Tongue (tissue), 2 donors: ENCODE results near the gene ATXN2. TPM values are rescaled to one million over a fixed set of nuclear protein-coding genes. Genes with fewer than 3 reads are reported as not detected.
A peak's percentile ranks its signal among the peaks of the same experiment; 100 is the strongest.

Experiments
- DNase-seq: peaks from one replicate; pipeline ENCODE4 v3.0.0-alpha.2; 2015
- total RNA-seq: library from RNA; depleted of rRNA; stranded (reverse); fragments of >200 nt; gene quantifications from one replicate; pipeline ENCODE4 v1.2.3, GENCODE V29; 2014

ATXN2 gene
- total RNA-seq, 1 donor from 2014 or later, result 51.4 TPM

DNA sequence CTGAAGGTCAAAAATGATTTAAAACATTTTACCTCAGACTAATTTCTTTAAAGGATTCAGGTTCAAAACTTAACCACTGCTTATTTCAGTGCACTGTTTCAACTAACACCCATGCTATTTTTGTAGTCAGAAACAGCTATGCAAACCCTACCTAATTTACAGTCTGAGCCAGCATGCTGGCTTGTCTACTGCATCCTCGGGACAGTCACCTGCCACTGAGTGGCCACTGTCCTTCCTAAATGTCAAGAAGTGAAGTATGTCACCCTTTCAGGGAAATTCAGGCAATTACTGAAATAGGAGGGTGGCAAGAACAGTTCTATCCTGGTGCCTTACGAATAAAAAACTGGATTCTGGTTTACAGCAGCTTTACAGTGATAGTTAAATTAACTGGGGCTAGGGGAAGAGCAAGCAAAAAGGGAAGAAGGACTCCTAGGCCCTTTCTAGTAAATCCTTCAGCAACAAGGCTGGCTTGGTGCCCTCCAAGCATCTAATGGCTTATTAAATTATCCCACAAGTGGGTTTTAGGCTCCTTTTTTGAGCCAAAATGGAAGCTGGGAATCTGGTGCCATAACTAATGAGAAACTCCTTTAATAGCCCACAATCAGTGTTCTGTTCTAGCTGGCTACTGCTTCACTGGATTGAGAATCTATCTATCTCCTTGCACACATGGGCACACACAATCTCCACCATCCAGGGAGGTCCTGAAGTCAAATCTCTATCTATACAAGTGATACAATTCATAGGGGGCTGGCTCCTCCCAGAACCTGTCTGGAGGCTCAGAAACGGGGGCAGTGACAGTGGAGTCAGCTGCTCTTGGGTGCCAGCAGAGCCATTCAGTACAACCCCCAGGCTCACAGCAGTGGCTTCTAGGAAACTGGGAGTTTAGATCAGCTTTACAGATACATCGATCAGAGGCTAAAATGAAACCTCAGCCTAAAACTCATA lies 150.0 kb downstream of the ATXN2 start:
- no peak for DNase-seq

DNA sequence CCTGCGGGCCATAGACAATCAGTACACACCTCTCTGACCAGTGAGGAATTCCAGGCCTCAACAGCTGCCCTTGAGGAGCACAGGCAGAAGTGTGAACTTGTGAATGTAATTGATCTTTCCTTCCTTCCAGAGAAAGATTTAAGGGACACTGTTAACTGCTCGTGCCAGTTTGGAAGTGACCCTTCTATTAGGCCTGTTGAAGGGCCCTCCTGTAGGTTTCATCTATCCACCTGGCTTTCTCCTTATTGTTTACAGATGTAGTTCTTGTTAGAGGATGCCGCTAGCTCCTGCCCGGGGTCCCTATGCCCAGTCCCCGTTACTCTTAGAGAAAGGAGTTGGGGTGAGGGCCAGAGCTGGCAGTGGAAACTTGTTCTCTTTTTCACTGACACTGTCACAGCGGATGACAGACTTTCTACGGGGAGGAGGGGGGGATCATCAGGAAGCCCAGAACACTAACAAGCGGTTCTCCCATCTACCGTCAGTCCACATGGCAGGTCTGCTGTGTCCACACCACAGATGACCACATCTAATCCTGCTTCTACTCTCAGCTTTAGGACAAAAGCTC lies 150.8 kb downstream of the ATXN2 start:
- DNase-seq, result no peak

DNA sequence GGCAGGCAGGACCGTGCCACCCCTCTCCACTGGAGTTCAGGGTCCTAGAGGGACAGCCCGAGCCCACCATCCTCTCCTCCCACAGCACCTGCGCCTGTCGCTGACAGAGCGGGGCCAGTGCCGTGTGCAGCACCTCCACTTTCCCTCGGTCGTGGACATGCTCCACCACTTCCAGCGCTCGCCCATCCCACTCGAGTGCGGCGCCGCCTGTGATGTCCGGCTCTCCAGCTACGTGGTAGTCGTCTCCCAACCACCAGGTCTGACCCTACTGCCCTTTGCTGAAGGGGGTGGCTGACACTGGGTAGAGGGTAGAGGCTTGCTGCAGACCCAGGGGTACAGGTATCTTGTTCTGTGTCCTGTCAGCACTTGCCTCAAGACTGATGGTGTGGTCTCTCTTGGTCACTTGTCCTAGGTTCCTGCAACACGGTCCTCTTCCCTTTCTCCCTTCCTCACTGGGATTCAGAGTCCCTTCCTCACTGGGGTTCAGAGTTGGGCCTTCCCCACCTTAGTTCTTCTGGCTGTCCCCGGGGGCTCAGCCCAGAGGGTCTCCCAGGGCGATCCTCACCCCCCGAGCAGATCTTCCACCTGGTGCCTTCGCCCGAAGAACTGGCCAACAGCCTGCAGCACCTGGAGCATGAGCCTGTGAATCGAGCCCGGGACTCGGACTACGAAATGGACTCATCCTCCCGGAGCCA lies 151.4 kb downstream of the ATXN2 start:
- DNase-seq, result no peak

DNA sequence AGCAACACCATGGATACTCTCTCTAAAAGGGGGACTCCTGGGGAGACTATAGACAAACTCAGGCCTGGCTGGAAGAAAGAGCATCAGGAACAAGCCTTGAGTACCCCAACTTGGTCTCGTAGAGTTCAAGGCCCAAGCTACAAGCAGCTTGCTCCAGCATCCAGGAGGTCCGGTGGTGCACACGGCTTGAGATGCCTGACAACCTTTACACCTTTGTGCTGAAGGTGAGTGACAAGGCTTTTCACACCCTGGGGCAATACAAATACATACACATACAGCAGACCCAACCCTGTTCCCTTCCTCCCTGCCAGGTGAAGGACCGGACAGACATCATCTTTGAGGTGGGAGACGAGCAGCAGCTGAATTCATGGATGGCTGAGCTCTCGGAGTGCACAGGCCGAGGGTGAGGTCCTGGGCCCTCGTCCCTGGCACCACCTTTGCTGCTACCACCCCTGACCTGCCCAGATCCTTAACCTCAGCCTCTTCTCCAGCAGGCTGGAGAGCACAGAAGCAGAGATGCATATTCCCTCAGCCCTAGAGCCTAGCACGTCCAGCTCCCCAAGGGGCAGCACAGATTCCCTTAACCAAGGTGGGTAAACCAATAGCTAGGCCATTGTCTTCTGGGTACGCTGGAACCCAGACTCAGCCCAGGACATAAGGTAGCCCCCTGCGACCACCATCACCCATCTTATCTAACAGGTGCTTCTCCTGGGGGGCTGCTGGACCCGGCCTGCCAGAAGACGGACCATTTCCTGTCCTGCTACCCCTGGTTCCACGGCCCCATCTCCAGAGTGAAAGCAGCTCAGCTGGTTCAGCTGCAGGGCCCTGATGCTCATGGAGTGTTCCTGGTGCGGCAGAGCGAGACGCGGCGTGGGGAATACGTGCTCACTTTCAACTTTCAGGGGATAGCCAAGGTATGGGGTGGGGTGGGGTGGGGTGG lies 152.2 kb downstream of the ATXN2 start:
- DNase-seq, result no peak

DNA sequence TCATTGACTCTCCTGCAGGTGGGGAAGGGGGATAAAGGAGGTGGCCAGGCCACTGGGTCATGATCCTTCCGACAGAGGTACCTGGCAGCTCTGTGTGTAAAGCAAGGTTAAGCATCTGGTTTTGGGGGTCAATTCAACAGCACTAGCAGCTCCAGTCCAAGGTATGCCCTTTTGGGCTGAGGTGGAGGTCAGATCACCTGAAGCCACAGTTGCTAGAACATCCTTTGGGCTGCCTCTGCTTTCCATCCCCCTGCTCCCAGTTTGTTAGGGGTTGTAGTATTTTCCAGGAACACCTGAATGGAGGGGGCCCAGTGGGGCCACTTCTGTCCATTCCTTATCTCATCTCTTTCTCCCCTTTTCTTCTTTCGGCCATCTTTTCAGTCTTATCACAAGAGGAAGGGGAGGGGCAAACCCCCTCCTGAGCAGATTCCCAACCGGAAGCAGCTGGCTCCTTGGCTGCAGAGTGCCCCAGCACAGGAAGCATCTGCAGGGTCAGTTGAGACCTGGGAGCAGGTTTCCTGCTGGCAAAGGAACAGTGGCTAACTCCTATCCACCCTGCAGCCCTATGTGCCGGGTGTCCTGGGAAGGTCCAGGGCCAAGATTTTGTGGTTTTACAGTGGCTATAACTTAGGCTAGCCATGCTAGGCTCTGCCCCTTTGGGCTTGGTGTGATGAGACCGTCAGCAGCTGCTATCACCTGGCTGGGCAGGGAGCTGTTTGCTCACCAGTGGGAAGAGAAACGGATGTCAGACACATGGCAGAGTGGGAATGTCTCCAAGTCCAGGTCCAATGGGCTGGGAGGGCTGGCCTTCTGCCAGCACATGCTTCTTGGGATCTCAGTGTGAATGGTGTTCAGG lies 153.2 kb downstream of the ATXN2 start:
- DNase-seq, result peak; percentile 44

DNA sequence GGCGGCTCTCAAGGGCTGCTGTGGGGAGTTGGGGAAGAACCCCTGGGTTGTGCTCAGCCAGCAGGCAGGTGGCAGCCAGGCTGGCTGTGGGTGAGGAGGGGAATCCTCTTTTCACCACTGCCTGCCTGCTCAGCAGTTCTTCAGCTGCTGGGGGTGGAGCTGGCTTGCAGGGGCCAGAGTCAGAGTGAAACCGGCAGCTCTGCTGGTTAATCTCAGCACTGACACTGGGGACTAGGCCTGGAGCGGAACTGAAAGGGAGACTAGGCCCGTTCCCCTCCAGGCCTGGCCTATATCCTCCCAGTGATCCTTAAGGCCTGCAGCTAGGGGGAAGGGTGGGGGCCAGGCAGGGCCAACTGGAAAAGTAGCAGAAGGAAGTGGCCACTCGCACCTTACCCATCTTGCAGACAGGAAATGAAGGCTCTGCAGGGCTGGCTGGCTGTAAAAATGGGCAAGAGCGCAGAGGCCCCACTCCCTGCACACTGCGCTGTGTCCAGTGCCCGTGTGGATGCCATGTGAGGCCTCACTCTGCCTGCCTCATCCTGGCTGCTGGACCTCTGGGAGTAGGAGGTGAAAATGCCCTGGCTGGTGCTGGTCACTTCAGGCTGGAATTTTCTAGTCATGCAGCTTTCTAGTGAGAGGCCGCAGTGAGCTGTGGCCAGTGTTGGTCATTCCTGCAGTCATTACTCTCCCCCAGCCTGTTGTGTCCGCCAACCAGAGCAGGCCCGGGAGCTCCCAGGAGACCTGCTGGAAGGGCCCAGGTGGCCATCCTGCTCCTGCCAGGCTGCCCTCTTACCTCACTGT lies 154.0 kb downstream of the ATXN2 start:
- peak; percentile 76 for DNase-seq

DNA sequence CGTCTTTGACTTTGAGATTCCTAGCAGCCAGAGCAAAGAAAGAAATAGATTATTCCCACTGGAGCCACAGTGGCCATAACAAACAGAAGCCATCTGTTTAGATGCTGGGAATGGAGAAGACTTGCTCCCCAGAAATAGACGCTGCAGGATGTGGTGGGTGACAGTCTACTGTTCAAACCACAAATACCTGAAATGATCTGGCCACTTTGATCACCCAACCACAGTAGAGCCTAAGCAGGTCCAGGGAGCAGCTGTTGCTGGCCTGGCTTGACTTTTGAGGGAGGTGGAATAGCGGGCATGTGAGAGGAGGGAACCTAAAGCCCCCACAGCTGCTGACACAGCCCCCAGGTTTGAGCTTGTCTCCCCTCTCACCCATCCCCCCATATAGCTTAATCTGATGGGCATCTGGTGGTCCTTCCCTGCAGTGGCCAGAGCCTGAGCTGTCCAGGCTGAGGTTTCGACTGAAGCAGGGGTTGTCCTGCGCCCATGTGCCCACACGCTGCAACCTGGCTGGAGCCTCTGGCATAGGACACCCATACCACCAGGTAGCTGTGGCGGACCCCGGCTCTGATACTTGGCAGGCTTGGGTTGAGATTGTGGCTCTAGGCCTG lies 154.7 kb downstream of the ATXN2 start:
- no peak for DNase-seq

DNA sequence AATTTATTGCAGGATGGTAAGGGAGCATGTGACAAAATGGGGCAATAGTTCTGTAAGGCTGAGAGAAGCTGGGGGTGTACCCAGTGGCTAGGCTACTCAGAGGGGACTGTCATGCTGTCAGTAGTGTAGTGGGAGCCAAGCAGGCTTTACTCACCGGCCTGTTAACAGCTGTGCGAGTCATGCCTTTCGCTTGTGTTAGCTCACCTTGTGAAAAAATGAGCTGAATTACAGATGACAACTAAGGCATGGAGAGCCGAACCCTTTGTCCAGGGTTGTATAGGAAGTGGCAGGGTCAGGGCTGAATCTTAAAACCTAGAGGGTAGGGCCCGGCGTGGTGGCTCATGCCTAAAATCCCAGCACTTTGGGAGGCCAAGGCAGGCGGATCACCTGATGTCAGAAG lies 155.5 kb downstream of the ATXN2 start:
- DNase-seq, result no peak

DNA sequence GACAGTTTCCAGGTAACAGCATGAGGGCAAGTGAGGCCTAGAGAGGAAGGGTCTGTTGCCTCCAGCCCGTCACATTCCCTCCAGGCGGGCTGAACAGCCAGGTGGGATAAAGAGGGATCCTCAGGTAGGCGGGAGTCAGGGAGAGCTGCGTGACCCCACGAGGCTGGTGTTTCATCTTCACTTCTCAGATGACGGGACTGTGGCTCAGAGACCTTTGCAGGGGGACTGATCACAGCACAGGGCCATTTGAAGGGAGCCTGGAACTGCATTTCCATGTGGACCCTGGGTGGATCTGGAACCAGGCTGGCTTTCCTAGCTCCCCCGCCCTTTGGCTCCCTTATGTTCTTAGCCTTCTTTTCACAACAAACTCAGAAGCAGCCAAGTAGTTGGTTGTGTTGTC lies 156.0 kb downstream of the ATXN2 start:
- DNase-seq, result no peak

DNA sequence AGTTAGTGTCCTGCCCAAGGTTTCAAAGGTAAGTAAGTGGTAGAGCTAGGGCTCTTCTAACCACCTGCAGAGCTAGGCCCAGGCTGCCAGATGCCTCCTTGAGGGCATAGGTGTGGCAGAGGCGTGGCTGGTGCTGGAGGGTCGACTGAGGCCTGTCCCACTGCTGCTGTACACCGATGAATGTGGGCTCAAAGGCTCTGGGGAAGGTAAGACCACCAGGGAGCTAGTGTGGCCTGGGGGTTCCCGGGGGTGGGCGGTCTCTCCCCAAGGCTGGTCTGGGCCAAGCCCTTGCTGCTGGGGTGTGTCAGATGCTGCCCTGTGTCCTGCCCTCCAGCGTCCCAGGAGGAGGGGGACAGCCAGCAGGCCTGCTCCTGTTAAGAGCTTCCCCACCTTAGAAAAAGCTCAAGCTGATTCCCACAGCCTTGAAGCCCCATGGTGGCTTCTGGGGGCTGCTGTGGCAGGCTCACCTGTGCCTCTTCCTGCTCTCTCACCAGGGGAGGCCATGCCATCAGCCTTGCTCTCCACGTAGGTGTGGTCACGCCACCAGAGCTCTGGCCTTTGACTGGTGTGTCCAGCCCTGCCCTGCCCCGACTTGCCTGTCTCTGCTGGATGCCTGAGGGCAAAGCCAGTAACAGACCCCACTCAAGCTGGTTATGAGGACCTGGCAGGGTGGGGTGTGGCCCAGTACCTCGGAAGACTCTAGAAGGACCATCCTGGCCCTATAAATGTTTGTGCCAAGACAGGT lies 156.6 kb downstream of the ATXN2 start:
- DNase-seq, result no peak

DNA sequence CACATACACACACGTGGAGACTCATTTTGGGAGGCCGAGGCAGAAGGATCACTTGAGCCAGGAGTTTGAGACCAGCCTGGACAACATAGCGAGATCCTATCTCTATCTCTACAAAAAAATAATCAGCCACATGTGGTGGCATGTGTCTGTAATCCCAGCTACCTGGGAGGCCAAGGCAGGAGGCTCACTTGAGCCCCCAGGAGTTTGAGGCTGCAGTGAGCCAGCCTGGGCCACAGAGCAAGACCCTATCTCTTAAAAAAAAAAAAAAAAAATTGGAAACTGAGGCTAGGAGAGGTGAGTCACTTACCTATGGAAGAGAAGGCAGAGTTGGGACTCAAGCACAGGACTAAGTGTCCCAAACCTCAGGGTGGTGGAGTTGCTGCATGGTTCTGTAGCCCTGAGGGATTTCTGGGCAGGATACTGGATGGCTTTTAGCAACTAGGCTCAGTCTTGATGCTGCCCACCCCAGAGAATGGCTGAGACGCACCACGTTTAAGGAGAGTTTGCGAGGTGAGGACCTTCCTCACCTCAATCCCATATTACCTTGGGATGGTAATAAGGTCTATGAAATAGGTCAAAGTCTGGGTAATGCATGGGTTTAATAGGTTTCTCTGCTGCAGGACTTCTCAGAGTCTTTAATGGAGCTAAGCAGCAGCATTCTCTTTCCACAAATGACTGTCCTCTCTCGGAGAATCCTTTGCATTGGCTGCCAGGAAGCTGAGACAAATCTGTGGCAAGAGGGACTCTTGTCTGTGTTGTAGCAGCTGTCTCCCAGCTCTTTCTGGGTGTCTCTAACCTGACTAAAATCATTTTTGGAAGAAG lies 157.8 kb downstream of the ATXN2 start:
- DNase-seq, result no peak

DNA sequence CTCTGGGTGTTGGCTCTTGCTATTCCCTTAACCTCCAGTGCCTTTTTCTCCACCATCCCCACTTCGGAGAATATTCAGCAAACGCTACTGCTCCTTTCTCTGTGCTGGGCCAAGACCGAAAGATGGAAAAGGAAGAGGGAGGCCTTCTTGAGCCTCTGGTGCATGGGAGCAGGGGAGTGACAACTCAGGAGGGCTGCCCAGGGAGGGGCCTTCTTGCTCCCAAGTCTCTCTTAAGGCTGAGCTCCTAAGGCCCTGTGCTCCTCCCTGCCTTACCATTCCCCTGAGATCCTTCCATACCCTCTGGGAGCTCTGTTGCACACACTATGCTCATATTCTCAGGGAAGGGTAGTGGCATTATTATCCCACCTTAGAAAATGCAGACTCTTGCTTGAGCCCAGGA lies 158.5 kb downstream of the ATXN2 start:
- no peak for DNase-seq

DNA sequence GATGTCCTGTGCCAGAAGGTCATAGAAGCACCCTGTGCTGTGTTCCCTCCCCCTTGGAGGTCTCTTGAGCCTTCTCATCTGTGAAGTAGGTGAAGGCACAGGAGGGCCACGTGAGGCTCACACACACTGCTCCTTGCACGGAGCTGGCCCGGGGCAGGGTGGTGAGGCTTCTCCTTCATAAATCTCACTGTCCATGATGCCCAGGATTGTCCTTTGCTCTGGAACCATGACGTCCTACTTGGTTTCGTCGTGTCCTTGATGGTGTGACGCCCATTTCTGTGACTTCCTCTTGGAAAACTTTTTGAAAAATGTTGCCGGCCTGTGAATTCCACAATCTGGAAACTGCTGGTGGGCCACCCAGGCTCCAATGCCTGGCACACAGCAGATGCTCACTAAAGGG lies 159.0 kb downstream of the ATXN2 start:
- DNase-seq, result no peak

DNA sequence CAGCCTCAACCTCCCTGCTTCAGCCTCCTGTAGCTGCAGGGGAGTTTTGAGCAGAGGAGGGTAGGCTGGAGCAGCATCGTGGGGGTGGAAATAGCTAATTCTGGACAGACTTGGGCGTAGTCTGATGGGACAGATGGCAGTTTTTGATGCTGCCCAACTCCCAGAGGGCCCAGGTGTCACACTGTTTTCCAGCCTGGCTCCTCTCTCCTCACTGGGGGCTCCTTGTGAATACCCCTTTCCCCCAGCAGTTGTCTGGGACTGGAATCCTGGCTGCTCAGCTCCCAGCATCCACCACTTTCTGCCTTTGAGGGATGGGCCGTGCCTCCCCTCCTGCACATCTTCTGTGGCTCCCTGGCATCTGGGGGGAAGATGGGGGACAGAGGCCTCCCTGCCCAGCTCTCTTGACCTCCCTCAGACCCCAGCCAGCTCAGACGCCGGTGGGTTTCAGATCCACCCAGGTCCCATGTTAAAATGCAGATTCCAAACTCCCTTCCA lies 159.4 kb downstream of the ATXN2 start:
- DNase-seq, result no peak

DNA sequence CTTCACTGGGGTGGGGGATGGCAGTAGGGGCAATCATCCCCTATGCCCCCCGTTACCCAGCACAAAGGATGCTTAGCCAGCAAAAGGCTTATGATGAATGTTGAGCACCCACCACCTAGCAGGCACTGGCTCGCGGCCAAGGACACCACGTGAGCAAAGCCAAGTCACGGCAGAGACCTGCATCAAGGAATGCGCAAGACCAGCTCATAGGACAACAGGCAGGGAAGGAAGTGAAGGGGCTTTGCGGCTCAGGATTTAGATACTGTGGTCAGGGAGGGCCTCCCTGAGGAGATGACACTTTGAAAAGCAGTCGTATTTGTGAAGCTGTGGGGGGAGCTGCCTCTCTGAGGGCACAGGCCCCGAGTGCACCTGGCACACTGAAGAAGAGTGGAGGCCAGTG lies 160.6 kb downstream of the ATXN2 start:
- no peak for DNase-seq

DNA sequence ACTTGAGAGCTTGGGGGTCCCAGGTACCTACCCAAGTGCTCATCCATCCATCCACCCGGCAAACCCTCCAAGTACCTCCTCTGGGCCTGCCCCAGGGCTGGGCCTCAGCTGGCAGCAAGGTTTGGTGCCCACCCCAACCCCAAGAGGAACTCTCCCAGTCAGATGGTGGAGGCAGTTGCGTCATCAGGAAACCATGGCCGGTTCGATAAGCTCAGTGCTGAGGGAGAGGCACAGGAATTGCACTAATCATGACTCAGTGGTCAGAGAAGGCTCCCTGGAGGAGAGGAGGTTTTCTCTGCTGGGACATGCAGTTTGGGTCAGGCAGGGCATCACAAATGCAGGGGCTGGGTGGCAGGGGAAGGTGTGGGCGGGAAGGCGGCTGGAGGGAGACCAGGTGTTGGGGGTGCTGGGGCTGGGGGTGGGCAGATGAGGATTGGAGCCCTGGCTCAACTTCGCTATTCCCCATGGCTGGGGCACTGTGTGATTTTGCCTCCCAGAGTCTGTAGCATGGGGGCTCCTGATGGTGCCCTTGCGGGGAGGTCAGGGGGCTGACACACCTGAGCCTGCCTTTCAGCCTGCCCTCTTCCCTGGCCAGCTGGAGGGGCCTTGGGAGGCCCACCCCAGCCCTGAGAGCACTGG lies 161.2 kb downstream of the ATXN2 start:
- DNase-seq, result no peak

DNA sequence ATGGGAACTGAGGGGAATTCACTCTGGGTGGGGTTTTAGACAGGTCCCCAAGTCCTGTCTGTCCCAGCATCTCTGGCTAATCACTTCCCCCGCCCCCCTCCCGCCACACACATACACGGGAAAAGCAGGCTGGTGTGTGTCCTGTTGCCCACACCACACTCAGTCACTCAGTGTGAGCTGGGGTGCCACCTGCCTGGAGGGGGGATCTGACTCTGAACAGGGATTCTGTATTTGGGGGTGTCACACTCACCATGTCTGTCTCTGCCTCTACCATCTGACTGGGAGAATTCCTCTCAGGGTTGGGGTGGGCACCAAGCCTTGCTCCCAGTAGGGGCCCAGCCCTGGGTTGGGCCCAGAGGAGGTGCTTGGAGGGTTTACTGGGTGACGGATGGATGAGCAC lies 162.3 kb downstream of the ATXN2 start:
- DNase-seq, result no peak
